Measurements from ENCODE around the gene FGF7. TPM values are rescaled to one million over a fixed set of nuclear protein-coding genes. Genes with fewer than 3 reads are reported as not detected.

The FGF7 gene
- total and polyA plus RNA-seq, 2 donors (not counting 3 experiments of a cell fraction or from before 2014, with no cell fraction given) = not detected

DNA sequence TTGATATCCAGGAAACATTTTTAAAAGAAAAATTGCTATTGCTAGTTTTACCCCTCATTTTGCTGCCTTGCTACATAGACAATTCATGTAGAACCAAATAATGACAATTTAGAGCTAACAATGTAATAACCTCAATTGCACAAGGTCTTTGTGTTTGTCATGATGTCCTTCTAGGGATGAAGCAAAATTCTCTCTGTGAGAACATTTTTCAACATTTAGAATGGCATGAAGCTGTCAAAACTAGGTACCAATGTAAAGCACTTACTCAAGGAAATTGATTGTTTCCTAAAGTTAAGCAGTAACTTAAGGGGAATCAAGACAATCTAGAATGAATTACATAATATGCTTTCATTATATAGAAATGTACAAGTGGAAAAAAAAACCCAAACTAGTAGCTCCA lies 7.9 kb upstream of the FGF7 start:
- FAIRE-seq = no peak
- no peak for DNase-seq (ENCODE audit: low read depth, low spot score)
- Histone ChIP-seq H3K27ac (ENCODE audit: insufficient read depth, low read depth, low read length) (no peak overlapping the region), H4K20me1 (replicated peaks; ENCODE audit: control insufficient read depth, extremely low read depth, insufficient read depth, low read length) (no peaks in the 10 kb centered on the region), H3K36me3 (ENCODE audit: control insufficient read depth in 2 of 2, extremely low read depth in 1 of 2, insufficient read depth in 2 of 2, low read length in 2 of 2) (no peaks in the 10 kb centered on the region), H3K9ac (replicated peaks; ENCODE audit: extremely low read depth, insufficient read depth, low read length) (no peak overlapping the region), H3K79me2 (ENCODE audit: control insufficient read depth, insufficient read depth, low read length) (no peaks in the 10 kb centered on the region), H3K4me3 (replicated peaks in 1 of 3; ENCODE audit: insufficient read depth in 1 of 3, low read depth in 1 of 3, low read length in 3 of 3) (no peak overlapping the region), H3K9me3 (replicated peaks; ENCODE audit: control insufficient read depth, insufficient read depth, low read length) (no peaks in the 10 kb centered on the region), H2AFZ (ENCODE audit: low read depth, low read length) (no peak overlapping the region), H3K9me1 (replicated peaks; ENCODE audit: control insufficient read depth, extremely low read depth, insufficient read depth, low read length) (no peaks in the 10 kb centered on the region), H3K4me2 (ENCODE audit: insufficient read depth, low read length) (peak overlapping the region; percentile 31), H3K27me3 (ENCODE audit: control insufficient read depth in 2 of 2, insufficient read depth in 2 of 2, low read length in 2 of 2) (no peaks in the 10 kb centered on the region), H3K4me1 (ENCODE audit: control insufficient read depth, extremely low read depth, insufficient read depth, low read length) (peaks cover 4% of the 10 kb centered on the region)
- no TSS peak for BruUV-seq (replicated peaks)
- CTCF ChIA-PET = interaction anchor here (1.9 kb wide), 1 partner anchor 180 kb away, joined by 6 read pairs; no protein-coding TSS in a partner anchor
- dilution Hi-C loops (cut with MboI; ENCODE audit: extremely low pct_ligation_motif_present, low sequenced_read_pairs) (no loop called here), intact Hi-C loops (cut with micrococcal nuclease) (no loop called here)
- POLR2A ChIA-PET = interaction anchor here (0.6 kb wide), 1 partner anchor 439 kb away, joined by 4 read pairs; no protein-coding TSS in a partner anchor
- TF ChIP-seq MYC (IDR thresholded peaks at IDR 0.05; ENCODE audit: low read depth, low read length) (no peak), JUN (IDR thresholded peaks at IDR 0.05; ENCODE audit: borderline replicate concordance, insufficient read depth, insufficient read length, low read depth) (no peak), GATA2 (IDR thresholded peaks at IDR 0.05; ENCODE audit: insufficient read depth, insufficient read length, low read depth, low read length) (no peak), FOS (IDR thresholded peaks at IDR 0.05; ENCODE audit: borderline replicate concordance, insufficient read depth, low read length) (no peak), POLR2A (IDR thresholded peaks at IDR 0.05; ENCODE audit: low read depth, low read length) (no peak), EZH2 (IDR thresholded peaks at IDR 0.05; ENCODE audit: borderline replicate concordance, low read depth, low read length, severe bottlenecking) (no peak), POLR2AphosphoS5 (IDR thresholded peaks at IDR 0.05; ENCODE audit: insufficient read depth, low read depth, low read length) (no peak)
- TF ChIP-seq, protein P1, sequence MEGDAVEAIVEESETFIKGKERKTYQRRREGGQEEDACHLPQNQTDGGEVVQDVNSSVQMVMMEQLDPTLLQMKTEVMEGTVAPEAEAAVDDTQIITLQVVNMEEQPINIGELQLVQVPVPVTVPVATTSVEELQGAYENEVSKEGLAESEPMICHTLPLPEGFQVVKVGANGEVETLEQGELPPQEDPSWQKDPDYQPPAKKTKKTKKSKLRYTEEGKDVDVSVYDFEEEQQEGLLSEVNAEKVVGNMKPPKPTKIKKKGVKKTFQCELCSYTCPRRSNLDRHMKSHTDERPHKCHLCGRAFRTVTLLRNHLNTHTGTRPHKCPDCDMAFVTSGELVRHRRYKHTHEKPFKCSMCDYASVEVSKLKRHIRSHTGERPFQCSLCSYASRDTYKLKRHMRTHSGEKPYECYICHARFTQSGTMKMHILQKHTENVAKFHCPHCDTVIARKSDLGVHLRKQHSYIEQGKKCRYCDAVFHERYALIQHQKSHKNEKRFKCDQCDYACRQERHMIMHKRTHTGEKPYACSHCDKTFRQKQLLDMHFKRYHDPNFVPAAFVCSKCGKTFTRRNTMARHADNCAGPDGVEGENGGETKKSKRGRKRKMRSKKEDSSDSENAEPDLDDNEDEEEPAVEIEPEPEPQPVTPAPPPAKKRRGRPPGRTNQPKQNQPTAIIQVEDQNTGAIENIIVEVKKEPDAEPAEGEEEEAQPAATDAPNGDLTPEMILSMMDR (IDR thresholded peaks at IDR 0.05; ENCODE audit: extremely low read depth in 1 of 2, insufficient read depth in 1 of 2, low read depth in 1 of 2, low read length in 2 of 2) = no peak
- TF ChIP-seq, protein P2, sequence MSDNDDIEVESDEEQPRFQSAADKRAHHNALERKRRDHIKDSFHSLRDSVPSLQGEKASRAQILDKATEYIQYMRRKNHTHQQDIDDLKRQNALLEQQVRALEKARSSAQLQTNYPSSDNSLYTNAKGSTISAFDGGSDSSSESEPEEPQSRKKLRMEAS (IDR thresholded peaks at IDR 0.05; ENCODE audit: insufficient read depth, insufficient read length) = no peak
